ENCODE measurements around the gene OTOP2.

OTOP2 gene

DNA sequence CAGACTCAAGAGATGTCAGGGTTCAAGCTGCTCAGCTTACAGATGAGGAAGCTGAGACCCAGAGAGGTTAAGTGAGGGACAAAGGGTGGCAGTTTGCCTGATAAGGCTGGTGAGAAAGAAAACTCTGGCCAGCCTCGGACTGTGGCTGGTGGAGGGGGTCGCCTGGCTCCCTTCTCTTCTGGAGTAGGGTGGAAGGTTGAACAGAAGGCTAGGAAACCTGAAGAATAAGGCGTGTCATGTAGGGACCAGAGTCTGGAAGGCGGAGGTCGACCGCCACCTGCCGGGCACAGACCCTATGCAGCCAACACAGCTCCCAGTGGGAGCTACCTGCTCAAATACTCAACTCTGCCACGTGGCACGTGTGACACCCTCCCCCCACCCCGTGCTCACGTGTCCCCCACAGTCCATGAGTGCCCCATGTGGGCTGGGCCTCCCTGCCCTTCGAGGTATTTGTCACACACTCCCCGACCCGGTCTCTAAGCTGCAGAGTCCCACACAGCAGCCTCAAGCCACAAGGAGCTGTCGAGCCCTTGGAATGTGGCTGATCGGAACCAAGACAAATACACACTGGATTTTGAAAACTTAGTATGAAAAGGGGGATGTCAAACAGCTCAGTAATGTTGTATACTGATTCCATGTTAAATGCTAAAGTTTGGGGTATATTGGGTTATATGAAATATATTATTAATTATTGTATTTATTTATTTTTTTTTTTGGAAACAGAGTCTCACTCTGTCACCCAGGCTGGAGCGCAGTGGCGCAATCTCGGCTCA is 36.7 kb downstream of the OTOP2 start:
- POLR2A ChIA-PET, result interaction anchor here (0.6 to 2.3 kb wide), 14 partner anchors 12 to 244 kb away, joined by 3 to 34 read pairs (median 5); partner anchors contain the start of genes CDR2L, FDXR, HID1 and MRPL58
- Histone ChIP-seq H3K27ac (ENCODE audit: extremely low read depth, low read depth, low read length) (no peak overlapping the region), H3K36me3 (ENCODE audit: control insufficient read depth in 2 of 2, insufficient read depth in 1 of 2, low read length in 2 of 2) (peaks cover 0 to 20% of the 10 kb centered on the region in 2 experiments; a peak in 2 of 3 replicates)
- TF ChIP-seq GLIS2 (tag by site-specific recombination; IDR thresholded peaks at IDR 0.05) (peak; percentile 28; the same call in 1 of the 2 replicates), SP3 (tag by site-specific recombination; IDR thresholded peaks at IDR 0.05) (no peak), GLI2 (tag by site-specific recombination; IDR thresholded peaks at IDR 0.05; ENCODE audit: borderline replicate concordance, low read depth) (no peak), ZNF311 (tag by site-specific recombination; IDR thresholded peaks at IDR 0.05; ENCODE audit: borderline replicate concordance) (no peak), ZNF792 (tag by site-specific recombination; IDR thresholded peaks at IDR 0.05) (no peak), ZNF623 (tag by site-specific recombination; IDR thresholded peaks at IDR 0.05) (no peak), ZNF585B (tag by site-specific recombination; IDR thresholded peaks at IDR 0.05) (no peak), ZNF791 (tag by site-specific recombination; IDR thresholded peaks at IDR 0.05) (no peak), SP2 (tag by site-specific recombination; IDR thresholded peaks at IDR 0.05) (peak; percentile 12; the same call in 1 of the 2 replicates)
- TF ChIP-seq, protein P1, sequence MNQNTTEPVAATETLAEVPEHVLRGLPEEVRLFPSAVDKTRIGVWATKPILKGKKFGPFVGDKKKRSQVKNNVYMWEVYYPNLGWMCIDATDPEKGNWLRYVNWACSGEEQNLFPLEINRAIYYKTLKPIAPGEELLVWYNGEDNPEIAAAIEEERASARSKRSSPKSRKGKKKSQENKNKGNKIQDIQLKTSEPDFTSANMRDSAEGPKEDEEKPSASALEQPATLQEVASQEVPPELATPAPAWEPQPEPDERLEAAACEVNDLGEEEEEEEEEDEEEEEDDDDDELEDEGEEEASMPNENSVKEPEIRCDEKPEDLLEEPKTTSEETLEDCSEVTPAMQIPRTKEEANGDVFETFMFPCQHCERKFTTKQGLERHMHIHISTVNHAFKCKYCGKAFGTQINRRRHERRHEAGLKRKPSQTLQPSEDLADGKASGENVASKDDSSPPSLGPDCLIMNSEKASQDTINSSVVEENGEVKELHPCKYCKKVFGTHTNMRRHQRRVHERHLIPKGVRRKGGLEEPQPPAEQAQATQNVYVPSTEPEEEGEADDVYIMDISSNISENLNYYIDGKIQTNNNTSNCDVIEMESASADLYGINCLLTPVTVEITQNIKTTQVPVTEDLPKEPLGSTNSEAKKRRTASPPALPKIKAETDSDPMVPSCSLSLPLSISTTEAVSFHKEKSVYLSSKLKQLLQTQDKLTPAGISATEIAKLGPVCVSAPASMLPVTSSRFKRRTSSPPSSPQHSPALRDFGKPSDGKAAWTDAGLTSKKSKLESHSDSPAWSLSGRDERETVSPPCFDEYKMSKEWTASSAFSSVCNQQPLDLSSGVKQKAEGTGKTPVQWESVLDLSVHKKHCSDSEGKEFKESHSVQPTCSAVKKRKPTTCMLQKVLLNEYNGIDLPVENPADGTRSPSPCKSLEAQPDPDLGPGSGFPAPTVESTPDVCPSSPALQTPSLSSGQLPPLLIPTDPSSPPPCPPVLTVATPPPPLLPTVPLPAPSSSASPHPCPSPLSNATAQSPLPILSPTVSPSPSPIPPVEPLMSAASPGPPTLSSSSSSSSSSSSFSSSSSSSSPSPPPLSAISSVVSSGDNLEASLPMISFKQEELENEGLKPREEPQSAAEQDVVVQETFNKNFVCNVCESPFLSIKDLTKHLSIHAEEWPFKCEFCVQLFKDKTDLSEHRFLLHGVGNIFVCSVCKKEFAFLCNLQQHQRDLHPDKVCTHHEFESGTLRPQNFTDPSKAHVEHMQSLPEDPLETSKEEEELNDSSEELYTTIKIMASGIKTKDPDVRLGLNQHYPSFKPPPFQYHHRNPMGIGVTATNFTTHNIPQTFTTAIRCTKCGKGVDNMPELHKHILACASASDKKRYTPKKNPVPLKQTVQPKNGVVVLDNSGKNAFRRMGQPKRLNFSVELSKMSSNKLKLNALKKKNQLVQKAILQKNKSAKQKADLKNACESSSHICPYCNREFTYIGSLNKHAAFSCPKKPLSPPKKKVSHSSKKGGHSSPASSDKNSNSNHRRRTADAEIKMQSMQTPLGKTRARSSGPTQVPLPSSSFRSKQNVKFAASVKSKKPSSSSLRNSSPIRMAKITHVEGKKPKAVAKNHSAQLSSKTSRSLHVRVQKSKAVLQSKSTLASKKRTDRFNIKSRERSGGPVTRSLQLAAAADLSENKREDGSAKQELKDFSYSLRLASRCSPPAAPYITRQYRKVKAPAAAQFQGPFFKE (tag by site-specific recombination; IDR thresholded peaks at IDR 0.05; ENCODE audit: borderline replicate concordance), result no peak
- TF ChIP-seq, protein P2, sequence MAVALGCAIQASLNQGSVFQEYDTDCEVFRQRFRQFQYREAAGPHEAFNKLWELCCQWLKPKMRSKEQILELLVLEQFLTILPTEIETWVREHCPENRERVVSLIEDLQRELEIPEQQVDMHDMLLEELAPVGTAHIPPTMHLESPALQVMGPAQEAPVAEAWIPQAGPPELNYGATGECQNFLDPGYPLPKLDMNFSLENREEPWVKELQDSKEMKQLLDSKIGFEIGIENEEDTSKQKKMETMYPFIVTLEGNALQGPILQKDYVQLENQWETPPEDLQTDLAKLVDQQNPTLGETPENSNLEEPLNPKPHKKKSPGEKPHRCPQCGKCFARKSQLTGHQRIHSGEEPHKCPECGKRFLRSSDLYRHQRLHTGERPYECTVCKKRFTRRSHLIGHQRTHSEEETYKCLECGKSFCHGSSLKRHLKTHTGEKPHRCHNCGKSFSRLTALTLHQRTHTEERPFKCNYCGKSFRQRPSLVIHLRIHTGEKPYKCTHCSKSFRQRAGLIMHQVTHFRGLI (tag by site-specific recombination; IDR thresholded peaks at IDR 0.05), result no peak
- TF ChIP-seq, protein P3, sequence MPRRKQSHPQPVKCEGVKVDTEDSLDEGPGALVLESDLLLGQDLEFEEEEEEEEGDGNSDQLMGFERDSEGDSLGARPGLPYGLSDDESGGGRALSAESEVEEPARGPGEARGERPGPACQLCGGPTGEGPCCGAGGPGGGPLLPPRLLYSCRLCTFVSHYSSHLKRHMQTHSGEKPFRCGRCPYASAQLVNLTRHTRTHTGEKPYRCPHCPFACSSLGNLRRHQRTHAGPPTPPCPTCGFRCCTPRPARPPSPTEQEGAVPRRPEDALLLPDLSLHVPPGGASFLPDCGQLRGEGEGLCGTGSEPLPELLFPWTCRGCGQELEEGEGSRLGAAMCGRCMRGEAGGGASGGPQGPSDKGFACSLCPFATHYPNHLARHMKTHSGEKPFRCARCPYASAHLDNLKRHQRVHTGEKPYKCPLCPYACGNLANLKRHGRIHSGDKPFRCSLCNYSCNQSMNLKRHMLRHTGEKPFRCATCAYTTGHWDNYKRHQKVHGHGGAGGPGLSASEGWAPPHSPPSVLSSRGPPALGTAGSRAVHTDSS (tag by site-specific recombination; IDR thresholded peaks at IDR 0.05), result no peak
- TF ChIP-seq, protein P4, sequence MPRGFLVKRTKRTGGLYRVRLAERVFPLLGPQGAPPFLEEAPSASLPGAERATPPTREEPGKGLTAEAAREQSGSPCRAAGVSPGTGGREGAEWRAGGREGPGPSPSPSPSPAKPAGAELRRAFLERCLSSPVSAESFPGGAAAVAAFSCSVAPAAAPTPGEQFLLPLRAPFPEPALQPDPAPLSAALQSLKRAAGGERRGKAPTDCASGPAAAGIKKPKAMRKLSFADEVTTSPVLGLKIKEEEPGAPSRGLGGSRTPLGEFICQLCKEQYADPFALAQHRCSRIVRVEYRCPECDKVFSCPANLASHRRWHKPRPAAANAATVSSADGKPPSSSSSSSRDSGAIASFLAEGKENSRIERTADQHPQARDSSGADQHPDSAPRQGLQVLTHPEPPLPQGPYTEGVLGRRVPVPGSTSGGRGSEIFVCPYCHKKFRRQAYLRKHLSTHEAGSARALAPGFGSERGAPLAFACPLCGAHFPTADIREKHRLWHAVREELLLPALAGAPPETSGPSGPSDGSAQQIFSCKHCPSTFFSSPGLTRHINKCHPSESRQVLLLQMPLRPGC (tag by site-specific recombination; IDR thresholded peaks at IDR 0.05), result peak; percentile 30; the same call in 1 of the 2 replicates
- TF ChIP-seq, protein P5, sequence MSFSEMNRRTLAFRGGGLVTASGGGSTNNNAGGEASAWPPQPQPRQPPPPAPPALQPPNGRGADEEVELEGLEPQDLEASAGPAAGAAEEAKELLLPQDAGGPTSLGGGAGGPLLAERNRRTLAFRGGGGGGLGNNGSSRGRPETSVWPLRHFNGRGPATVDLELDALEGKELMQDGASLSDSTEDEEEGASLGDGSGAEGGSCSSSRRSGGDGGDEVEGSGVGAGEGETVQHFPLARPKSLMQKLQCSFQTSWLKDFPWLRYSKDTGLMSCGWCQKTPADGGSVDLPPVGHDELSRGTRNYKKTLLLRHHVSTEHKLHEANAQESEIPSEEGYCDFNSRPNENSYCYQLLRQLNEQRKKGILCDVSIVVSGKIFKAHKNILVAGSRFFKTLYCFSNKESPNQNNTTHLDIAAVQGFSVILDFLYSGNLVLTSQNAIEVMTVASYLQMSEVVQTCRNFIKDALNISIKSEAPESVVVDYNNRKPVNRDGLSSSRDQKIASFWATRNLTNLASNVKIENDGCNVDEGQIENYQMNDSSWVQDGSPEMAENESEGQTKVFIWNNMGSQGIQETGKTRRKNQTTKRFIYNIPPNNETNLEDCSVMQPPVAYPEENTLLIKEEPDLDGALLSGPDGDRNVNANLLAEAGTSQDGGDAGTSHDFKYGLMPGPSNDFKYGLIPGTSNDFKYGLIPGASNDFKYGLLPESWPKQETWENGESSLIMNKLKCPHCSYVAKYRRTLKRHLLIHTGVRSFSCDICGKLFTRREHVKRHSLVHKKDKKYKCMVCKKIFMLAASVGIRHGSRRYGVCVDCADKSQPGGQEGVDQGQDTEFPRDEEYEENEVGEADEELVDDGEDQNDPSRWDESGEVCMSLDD (tag by site-specific recombination; IDR thresholded peaks at IDR 0.05), result 0 out of 2 replicates have a peak, but pooled peaks have one; percentile 24
- TF ChIP-seq, protein P6, sequence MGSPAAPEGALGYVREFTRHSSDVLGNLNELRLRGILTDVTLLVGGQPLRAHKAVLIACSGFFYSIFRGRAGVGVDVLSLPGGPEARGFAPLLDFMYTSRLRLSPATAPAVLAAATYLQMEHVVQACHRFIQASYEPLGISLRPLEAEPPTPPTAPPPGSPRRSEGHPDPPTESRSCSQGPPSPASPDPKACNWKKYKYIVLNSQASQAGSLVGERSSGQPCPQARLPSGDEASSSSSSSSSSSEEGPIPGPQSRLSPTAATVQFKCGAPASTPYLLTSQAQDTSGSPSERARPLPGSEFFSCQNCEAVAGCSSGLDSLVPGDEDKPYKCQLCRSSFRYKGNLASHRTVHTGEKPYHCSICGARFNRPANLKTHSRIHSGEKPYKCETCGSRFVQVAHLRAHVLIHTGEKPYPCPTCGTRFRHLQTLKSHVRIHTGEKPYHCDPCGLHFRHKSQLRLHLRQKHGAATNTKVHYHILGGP (tag by site-specific recombination; IDR thresholded peaks at IDR 0.05), result no peak
- TF ChIP-seq, protein P7, sequence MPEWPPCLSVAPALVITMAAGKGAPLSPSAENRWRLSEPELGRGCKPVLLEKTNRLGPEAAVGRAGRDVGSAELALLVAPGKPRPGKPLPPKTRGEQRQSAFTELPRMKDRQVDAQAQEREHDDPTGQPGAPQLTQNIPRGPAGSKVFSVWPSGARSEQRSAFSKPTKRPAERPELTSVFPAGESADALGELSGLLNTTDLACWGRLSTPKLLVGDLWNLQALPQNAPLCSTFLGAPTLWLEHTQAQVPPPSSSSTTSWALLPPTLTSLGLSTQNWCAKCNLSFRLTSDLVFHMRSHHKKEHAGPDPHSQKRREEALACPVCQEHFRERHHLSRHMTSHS (tag by site-specific recombination; IDR thresholded peaks at IDR 0.05), result no peak

More for the DNA sequence above, 36.7 kb downstream of the OTOP2 start:
- CTCF ChIA-PET, result interaction anchor here (0.5 to 7.6 kb wide), 64 partner anchors 11 to 789 kb away, joined by 3 to 100 read pairs (median 6); partner anchors contain the start of genes ARMC7, ATP5PD, CDR2L and FDXR
- no peaks in the 10 kb centered on the region for H3K4me1 ChIP-seq (ENCODE audit: control insufficient read depth, insufficient read depth, low read length)
- H3K4me3 ChIP-seq (ENCODE audit: low read depth, low read length), result no peak overlapping the region
- no peaks in the 10 kb centered on the region for H3K9me3 ChIP-seq (ENCODE audit: control insufficient read depth, insufficient read depth, low read depth, low read length)

Measured in HEK293 (cell line).